Osteocyte (in vitro differentiated cells): ENCODE data around the gene EZH1. TPM values are rescaled to one million over a fixed set of nuclear protein-coding genes. Genes with fewer than 3 reads are reported as not detected.

ENCODE experiments used
- DNase-seq: peaks from one replicate; pipeline ENCODE4 v3.0.0; 2021; ENCODE audit warnings: mixed read lengths; ENCODE audit not compliant: unreplicated experiment; ENCODE audit errors: extremely low spot score
- H3K27ac Mint-ChIP-seq: one replicate; pipeline ENCODE4 v1.8.0; 2021; ENCODE audit warnings: mild to moderate bottlenecking, mixed read lengths; ENCODE audit not compliant: unreplicated experiment
- H3K27me3 Mint-ChIP-seq: one replicate; pipeline ENCODE4 v1.8.0; 2021; ENCODE audit warnings: mixed read lengths; ENCODE audit not compliant: unreplicated experiment
- H3K36me3 Mint-ChIP-seq: one replicate; pipeline ENCODE4 v1.8.0; 2021; ENCODE audit warnings: mixed read lengths; ENCODE audit not compliant: unreplicated experiment
- H3K4me1 Mint-ChIP-seq: one replicate; pipeline ENCODE4 v1.8.0; 2021; ENCODE audit warnings: mixed read lengths; ENCODE audit not compliant: unreplicated experiment
- H3K4me3 Mint-ChIP-seq: one replicate; pipeline ENCODE4 v1.8.0; 2021; ENCODE audit warnings: mild to moderate bottlenecking, moderate library complexity, mixed read lengths; ENCODE audit not compliant: unreplicated experiment
- H3K9me3 Mint-ChIP-seq: one replicate; pipeline ENCODE4 v1.8.0; 2021; ENCODE audit warnings: mixed read lengths; ENCODE audit not compliant: unreplicated experiment
- long read RNA-seq: library from polyadenylated mRNA; unstranded; transcript quantifications from one replicate; pipeline ENCODE4 v2.0.0, GENCODE V29; 2021
- total RNA-seq: library from RNA; stranded (reverse); gene quantifications from 2 replicates; pipeline ENCODE4 v1.2.1, GENCODE V29; 2021
- TF ChIP-seq, protein P1 (sequence below): fragments of 200-600 bp; sonication (generic); IDR thresholded peaks from 2 replicates; pipeline ENCODE4 v1.5.0; 2021; ENCODE audit warnings: antibody characterized with exemption, mild to moderate bottlenecking, moderate library complexity

EZH1 gene
- total RNA-seq: 44.8 and 47.6 TPM in 2 replicates
- long read RNA-seq, full-length matches to known transcripts: 10 of 39 reads
- long read RNA-seq, partial matches to known transcripts: 17 of 39 reads
- long read RNA-seq, other reads (novel, unspliced or antisense): 12 of 39 reads

DNA sequence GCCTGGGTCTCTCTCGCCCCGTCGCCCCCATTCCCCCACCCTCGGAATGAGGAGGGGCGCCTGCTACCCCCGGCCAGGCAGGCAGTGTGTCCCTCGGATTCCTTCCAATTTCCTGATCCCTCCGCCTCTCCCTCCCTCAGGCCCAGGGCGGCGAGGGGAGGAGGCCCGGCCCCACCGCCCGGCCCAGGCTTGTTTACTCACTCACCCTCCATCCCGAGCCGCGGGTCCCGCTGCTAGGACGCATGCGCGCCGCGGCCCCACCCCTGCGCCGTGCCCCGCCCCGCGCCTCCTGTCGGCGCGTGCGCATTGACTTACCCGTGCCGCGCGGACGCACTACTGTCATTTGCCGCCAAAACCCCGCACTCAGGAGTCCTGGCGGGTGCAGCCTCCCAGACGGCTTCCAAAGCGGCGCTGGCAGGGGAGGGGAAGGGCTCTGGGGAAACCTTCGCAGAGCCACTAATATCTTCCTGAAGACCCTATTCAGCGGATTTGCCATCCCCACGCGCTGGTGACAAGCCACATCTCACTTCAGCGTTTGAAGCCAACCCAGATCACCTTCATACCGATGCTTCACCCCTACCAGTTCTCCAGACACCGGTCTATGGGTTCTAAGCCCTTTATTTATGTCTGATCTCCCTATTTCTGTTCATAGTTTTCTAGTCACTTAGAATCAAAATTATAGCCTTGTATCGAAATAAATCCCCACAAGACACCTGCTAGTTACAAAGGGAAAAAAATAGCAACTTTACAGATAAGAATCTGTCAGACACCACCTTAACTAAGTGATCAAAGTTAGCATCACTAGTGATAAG is at the start of gene EZH1:
Gene EZH1 (minus strand): TSS at position 235 of the 812 bp plus-strand sequence. CDS start 16,099 bp downstream, outside the sequence.
- H3K9me3 Mint-ChIP-seq: no peaks in the 10 kb centered on the region
- peaks cover 16% of the 10 kb centered on the region for H3K27me3 Mint-ChIP-seq
- peak; percentile 98 for DNase-seq
- TF ChIP-seq, protein P1, sequence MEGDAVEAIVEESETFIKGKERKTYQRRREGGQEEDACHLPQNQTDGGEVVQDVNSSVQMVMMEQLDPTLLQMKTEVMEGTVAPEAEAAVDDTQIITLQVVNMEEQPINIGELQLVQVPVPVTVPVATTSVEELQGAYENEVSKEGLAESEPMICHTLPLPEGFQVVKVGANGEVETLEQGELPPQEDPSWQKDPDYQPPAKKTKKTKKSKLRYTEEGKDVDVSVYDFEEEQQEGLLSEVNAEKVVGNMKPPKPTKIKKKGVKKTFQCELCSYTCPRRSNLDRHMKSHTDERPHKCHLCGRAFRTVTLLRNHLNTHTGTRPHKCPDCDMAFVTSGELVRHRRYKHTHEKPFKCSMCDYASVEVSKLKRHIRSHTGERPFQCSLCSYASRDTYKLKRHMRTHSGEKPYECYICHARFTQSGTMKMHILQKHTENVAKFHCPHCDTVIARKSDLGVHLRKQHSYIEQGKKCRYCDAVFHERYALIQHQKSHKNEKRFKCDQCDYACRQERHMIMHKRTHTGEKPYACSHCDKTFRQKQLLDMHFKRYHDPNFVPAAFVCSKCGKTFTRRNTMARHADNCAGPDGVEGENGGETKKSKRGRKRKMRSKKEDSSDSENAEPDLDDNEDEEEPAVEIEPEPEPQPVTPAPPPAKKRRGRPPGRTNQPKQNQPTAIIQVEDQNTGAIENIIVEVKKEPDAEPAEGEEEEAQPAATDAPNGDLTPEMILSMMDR: no peak
- H3K36me3 Mint-ChIP-seq: no peaks in the 10 kb centered on the region
- H3K27ac Mint-ChIP-seq: peak within 1 kb of the TSS; percentile 89
- peaks cover 15% of the 10 kb centered on the region for H3K4me1 Mint-ChIP-seq
- peak within 1 kb of the TSS; percentile 91 for H3K4me3 Mint-ChIP-seq

DNA sequence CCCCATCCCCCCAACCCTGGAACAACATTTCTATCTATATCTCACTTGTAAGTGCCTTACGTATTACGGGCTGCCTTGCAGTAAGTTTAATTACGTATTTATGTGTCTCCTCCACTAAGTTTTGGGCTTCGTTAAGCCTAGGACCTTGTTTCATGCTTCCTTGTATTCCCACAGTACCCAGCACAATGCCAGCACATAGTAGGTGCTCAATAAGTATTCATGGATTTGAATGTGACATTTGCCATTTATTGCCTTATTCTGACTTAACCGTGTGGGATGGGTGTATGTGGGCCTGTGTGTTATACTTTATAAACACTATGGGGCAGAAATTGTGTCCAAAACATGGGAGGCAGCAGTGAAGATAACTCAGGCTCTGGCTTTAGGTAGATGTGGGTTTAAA is 47.7 kb upstream of the EZH1 start:
- Mint-ChIP-seq H3K27ac (no peak overlapping the region), H3K36me3 (peaks cover 9% of the 10 kb centered on the region), H3K4me3 (no peak overlapping the region), H3K4me1 (peaks cover 10% of the 10 kb centered on the region), H3K27me3 (no peaks in the 10 kb centered on the region), H3K9me3 (no peaks in the 10 kb centered on the region)
- TF ChIP-seq, protein P1: no peak
- DNase-seq: no peak

DNA sequence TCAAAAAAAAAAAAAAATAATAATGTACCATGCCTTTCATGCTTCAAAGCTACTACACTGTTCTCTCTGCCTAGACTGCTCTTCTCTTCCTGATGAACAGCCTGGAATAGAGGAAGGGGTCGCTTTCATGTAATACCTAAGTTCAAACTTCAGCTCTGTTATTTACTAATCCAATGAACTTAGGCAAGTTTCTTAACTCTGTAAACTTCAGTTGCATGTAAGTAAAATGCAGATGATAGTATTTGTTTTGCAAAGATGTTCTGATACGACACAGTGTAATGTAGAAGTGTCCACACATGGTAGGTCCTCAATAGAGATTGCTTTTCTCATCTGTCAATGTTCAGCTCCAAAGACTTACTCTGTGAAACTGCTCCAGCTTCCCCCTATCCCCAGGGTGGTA is 47.1 kb upstream of the EZH1 start:
- TF ChIP-seq, protein P1: no peak
- H3K4me3 Mint-ChIP-seq: no peak overlapping the region
- no peak overlapping the region for H3K27ac Mint-ChIP-seq
- H3K4me1 Mint-ChIP-seq: peaks cover 6% of the 10 kb centered on the region
- H3K36me3 Mint-ChIP-seq: peaks cover 9% of the 10 kb centered on the region
- no peaks in the 10 kb centered on the region for H3K9me3 Mint-ChIP-seq
- DNase-seq: no peak
- no peaks in the 10 kb centered on the region for H3K27me3 Mint-ChIP-seq

DNA sequence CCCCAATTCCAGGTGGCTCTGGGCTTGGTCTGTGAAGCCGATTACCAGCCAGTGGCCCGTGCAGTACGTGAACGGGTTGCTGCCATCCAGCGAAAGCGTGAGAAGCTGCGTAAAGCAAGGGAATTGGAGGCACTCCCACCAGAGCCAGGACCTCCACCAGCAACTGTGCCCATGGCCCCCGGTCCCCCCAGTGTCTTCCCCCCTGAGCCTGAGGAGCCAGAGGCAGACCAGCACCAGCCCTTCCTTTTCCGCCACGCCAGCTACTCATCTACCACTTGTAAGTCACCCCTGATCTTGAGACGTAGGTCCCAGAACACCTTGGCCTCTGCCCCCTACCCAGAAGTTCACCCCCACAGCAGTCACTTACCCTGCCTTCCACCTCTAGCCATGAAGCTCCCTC is 42.4 kb upstream of the EZH1 start:
- Mint-ChIP-seq H3K9me3 (no peaks in the 10 kb centered on the region), H3K27ac (no peak overlapping the region), H3K4me3 (no peak overlapping the region), H3K27me3 (peaks cover 8% of the 10 kb centered on the region), H3K36me3 (no peaks in the 10 kb centered on the region), H3K4me1 (no peaks in the 10 kb centered on the region)
- TF ChIP-seq, protein P1: no peak
- DNase-seq: no peak

DNA sequence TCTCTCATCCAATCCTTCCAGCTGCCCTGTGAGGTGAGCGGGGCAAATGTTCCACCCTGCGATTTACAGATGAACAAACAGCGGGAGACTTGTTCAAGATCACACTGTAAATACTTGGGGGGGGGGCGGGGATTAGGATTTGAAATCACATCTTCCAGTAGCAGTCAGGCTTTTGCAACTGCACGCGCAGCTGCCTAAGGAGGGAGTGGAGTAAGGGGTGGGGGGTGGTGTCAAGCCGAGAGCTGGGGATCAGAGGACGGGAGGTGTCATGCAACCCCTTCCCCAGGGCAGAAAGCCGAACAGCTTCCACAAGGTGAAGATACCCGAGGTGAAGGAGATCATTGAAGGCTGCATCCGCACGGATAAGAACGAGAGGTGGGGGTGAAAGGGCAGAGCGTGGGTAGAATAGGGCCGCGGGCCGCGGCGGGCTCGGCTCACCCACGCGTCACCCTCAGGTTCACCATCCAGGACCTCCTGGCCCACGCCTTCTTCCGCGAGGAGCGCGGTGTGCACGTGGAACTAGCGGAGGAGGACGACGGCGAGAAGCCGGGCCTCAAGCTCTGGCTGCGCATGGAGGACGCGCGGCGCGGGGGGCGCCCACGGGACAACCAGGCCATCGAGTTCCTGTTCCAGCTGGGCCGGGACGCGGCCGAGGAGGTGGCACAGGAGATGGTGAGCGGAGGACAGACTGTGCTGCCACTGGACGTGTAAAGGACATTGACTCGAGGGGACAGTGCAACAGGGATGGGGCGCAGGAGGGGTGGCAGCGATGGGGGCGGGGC is 40.2 kb upstream of the EZH1 start:
- H3K27me3 Mint-ChIP-seq: peaks cover 16% of the 10 kb centered on the region
- peaks cover 7% of the 10 kb centered on the region for H3K4me1 Mint-ChIP-seq
- no peak overlapping the region for H3K4me3 Mint-ChIP-seq
- DNase-seq: no peak
- TF ChIP-seq, protein P1: no peak
- H3K36me3 Mint-ChIP-seq: no peaks in the 10 kb centered on the region
- H3K27ac Mint-ChIP-seq: no peak overlapping the region
- no peaks in the 10 kb centered on the region for H3K9me3 Mint-ChIP-seq
